MM.1S (cell line): ENCODE data around the gene NRXN3.

ENCODE experiments used
- EZH2 ChIP-seq: fragments of 300-600 bp; sonication (generic); optimal IDR thresholded peaks from 2 replicates; pipeline ENCODE3; 2017; ENCODE audit warnings: low read depth, mild to moderate bottlenecking, antibody characterized with exemption, low read length, mixed read lengths
- TF ChIP-seq, protein P1 (sequence below): fragments of 300-600 bp; sonication (generic); IDR thresholded peaks from 2 replicates; pipeline ENCODE4 v1.5.1; 2016; ENCODE audit warnings: antibody characterized with exemption, low read length, mixed read lengths

DNA sequence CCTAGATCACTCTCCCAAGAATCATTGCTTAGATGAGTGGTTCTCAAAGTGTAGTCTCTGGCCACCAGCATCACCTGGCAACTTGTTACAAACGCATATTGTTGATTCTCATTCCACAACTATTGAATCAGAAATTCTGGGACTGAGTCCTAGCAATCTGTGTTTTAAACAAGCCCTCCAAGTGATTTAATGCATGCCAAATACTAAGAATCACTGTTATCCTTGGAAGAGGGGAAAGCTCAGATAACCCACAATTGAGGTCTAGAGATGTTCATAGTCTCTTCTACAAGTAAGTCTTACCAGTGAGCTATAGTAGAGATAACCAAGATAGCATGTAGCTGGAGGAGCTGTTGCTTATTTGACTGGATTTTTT, 1374.5 kb downstream of the NRXN3 start:
- TF ChIP-seq, protein P1, sequence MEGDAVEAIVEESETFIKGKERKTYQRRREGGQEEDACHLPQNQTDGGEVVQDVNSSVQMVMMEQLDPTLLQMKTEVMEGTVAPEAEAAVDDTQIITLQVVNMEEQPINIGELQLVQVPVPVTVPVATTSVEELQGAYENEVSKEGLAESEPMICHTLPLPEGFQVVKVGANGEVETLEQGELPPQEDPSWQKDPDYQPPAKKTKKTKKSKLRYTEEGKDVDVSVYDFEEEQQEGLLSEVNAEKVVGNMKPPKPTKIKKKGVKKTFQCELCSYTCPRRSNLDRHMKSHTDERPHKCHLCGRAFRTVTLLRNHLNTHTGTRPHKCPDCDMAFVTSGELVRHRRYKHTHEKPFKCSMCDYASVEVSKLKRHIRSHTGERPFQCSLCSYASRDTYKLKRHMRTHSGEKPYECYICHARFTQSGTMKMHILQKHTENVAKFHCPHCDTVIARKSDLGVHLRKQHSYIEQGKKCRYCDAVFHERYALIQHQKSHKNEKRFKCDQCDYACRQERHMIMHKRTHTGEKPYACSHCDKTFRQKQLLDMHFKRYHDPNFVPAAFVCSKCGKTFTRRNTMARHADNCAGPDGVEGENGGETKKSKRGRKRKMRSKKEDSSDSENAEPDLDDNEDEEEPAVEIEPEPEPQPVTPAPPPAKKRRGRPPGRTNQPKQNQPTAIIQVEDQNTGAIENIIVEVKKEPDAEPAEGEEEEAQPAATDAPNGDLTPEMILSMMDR, result no peak
- TF ChIP-seq EZH2, result no peak
